GM19239 (cell line): Measurements from ENCODE around the gene NCKIPSD.

Source experiments
- DNase-seq: peaks from one replicate; pipeline ENCODE4 v3.0.0; 2011; ENCODE audit warnings: low spot score; ENCODE audit not compliant: insufficient read length
- FAIRE-seq: peaks from 2 replicates; lab custom pipeline; 2011; peaks lifted over from hg19 to GRCh38; lab: Jason Lieb, UNC

The NCKIPSD gene

DNA sequence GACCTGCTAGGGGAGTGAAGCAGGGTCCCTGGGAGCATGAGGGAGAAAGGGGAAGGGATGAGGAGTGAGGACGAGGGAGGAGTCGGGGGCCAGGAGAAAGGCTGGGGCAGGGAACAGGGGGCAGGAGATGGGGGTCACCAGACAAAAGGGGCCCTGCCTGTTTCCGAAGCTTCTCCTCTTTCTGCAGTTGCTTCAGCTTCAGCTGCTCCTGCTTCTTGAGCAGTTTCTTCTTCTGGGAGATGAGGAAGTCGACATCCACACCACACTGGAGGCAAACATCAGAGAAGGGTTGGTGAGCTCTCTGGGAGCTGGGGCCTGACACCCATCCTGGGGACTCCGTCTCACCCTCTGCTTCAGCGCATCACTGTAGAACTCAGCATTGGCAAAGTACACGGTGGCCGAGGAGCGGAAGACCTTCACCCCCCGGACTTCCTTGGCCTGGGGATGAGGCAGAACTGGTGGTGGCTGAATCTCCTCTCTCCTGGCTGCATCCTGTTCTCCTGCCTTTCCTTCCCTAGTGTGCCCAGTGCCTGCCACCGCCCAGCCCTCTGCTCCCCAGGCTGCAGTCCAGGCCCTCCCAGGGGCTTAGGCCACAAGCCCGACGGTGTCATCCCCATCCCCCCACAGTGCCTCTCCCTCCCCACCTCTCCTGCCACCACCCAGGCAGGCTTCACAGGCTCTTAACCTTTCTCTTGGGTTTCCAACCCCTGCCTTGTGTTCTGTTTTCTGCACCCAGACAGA is 57.3 kb downstream of the NCKIPSD start:
- no peak for FAIRE-seq
- no peak for DNase-seq

DNA sequence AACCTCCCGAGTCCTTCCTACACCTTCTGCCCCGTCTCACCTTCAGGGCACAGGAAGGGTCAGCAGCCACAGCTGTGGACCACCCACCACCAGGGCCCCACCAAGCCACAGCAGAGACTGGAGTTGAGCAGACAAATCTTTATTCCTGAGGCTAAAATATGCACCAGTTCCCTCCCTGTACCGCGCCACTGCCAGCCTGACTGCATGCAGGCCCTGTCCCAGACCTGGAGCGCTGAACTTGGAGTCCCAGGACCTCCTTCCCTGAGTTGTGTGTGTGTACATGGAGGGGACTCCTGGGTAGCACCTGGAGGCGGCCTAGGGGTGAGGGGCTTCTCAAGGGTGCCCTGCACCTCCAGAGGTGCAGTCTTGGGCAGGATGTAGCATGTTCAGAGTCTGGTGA is 60.1 kb downstream of the NCKIPSD start:
- no peak for DNase-seq
- no peak for FAIRE-seq

DNA sequence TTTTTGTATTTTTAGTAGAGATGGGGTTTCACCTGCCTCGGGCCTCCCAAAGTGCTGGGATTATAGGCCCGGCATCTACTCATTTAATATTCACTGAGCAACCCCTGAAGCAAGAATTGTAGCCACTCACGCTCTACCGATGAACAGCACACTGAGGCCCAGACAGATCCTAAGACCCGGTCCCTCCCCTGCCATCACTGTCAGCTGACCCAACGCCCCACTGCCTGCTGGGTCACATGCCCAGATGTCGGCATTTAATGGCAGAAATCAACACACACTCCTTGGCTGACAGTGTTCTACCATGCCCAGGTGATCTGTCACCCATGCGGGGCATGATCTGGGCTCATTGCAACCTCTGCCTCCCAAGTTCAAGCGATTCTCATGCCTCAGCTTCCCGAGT is 60.9 kb downstream of the NCKIPSD start:
- no peak for FAIRE-seq
- no peak for DNase-seq

DNA sequence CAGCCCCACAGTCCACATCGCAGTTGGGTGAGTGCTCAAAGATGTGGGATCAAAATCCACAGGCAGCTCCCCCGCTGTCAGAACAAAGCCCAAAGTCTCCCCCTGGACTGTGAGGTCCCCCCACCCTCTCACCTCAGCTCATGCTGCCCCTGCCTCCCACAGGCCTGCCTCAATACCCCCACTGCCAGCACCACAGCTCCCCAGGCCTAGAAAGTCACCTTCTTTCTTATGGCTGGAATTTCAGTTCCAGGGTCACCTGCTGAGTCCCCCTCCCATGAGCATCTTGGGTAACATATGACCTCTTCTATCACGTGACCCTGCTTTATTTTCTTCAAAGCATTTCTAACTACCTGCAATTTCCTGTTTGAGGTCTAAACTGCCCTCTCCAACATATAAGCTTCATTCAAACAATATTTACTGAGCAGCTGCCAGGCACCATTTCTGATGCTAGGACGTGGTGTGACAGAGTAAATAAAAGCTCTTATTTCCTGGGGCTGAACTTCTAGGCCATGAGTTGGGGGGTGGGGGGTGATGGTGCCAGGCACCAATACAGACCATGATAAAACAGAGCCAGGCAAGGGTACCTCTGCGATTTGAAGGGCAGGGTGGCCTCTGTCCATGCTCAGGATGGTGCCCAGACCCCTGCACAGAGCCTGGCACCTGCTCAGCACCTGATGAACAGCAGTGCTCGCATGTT is 61.7 kb downstream of the NCKIPSD start:
- DNase-seq: no peak
- FAIRE-seq: no peak
